Fibroblast of skin of right biceps (primary cell): ENCODE data around the gene CA4.
"Not testable (repeated sequence)": the region's sequence is repeated elsewhere in the genome, so short reads cannot be mapped to it uniquely, and the experiment has no call there.

Experiments used
- DNase-seq: peaks from one replicate; pipeline ENCODE4 v3.0.0-alpha.2; 2013

The CA4 gene

DNA sequence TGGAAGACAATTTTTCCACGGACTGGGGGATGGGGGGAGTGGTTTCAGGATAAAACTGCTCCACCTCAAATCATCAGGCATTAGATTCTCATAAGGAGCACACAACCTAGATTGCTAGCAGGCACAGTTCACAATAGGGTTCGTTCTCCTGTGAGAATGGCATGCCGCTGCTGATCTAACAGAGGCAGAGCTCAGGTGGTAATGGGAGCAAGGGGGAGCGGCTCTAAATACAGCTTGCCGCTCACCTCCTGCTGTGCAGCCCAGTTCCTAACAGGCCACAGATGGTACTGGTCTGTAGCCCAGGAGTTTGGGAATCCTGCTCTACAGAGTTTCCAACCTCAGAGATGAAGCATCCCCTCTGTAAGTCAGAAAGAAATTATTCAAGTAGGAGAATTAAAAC lies 27.0 kb downstream of the CA4 start:
- not testable (repeated sequence) for DNase-seq

DNA sequence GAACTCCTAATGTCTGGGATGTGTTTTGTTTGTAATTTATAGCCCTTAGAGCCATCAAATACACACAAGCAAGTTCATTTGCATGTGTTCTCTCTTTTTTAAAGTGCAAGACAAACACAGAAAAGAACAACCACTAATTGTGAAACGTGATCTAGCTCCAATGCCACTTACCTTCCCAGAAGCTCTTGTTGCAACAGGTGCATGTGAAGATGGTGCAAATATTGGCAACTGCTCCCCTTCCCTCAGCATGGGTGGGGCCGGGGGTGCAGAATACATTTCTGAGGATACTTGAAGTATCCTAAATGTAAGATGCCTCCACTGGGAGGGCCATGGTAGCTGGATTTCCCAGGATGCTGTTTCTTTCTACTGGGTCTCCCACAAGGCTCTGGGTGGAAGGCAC lies 28.4 kb downstream of the CA4 start:
- DNase-seq = not testable (repeated sequence)

DNA sequence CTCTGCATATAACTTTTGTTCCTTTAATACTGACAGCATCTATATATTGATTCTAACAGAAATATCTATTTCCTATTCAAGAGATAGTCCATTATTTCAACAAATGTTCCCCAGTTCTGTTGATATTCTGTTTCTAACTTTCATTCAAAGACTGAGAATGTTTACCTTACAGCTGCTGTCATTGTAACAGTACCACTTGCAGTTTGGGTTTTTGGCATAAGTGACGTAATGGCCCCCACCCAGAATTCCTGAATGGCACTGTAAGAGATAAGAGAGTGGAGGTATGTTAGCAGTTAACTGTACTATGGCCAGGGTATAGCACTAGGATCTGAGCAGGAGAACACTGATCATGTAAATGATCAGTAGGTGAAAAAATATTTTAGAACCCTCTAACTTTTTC lies 30.6 kb downstream of the CA4 start:
- not testable (repeated sequence) for DNase-seq

DNA sequence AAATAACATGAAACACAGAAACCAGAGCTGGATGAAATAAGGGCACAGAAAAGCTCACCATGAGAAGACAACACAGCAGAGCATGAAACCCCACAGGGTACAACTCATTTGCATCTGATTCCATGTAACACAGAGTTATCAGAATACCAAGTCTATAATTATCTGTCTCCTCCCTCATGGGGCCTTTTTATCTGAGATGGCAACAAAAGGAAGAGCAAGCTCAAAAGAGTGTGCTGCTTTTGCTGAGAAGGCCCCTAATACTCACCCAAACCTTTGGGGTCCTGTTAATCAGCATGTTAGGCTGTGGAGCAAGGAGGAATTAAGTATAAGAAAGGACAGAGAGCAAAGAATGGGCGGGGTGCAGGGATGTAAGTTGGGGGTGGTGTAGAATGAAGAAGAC lies 36.6 kb downstream of the CA4 start:
- not testable (repeated sequence) for DNase-seq

DNA sequence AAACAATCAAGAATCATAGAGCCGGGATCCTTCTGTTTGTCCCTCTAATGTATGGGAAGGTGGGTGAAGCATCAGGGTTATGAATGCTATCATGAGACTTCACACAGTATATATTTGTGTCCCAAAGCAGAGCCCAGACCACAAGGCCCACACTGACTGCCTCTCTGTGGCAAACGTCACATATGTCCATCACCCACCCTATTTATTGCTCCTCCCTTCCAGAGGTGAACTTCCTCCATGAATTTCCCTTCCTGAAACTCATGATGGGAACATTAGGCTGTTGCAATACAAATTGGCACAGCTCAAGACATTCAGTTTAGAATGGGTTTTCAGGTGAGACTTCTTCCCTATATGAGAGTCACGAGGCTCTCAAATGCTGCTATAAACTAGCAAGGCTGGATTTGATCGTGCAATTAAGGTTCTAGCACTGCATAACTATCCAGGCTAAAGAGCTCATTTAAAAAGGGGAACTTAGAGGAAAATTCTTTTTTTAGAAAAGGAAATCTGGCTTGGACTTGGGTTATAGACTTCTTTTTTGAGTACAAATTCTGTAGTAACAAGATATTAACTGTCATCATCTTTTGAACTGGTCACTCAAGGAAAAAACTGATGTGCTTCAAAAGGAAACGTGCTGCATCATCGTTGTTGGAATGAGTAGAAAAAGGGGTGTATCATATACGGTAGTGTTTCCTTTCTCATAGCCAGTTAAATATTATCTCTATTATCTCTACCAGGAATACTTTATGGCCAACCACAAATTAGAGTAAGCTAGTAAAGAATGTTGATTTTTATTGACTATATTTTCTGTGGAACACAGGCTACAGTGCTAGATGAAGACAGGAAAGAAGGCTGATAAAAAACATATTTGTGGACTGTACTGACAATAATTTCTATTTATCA lies 37.3 kb downstream of the CA4 start:
- DNase-seq = peak; percentile 69

DNA sequence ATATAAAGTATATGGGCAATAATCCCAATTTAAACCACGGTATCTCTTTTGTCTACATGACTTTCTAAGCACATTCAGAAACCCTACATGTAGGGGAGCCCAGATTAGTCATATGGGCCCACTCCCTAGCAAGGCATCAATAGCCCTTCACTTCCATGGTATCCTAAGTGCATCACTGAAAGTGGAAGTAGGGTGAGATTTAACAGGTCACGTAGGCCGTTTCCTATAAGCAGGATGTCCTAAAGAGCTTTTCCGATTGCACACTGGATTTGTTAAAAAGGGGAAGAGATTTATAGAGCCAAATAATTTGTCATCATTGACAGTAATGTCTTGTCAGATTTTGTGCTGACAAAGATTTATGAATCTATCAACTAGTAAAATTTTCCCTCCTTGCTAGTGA lies 39.0 kb downstream of the CA4 start:
- DNase-seq = no peak

DNA sequence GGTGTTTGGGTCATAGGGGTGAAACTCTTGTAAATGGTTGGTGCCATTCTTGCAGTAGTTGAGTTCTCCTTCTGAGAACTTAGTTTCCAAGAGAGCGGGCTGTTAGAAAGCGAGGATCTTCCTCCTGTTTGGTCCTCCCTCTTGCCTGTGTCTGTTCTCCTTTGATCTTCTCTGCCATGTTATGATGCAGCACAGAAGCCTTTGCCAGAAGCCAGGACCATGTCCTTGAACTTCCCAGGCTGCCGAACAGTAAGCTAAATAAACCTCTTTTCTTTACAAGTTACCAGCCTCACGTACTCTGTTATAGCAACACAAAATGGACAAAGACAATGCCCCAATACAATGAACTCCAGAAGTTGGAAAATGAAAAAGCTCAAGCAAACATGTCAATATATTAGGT lies 40.3 kb downstream of the CA4 start:
- DNase-seq = not testable (repeated sequence)

DNA sequence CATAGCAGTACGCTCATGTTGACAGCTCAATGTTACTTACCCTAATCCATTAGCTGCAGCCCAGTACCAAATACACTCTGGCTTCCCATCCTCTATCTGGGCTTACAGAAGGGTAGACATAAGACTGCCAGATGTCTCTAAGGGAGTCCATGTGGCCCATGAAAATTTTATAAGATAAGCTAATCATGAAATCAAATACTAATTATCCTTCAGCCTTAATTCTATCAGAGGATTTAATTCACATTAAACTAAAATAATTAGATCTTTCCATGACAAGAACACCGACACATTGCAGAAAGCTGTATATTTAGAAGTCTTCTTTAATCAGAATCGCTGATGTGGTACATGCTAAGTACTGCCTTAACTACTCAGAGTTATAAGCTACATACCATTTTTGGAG lies 43.3 kb downstream of the CA4 start:
- not testable (repeated sequence) for DNase-seq

DNA sequence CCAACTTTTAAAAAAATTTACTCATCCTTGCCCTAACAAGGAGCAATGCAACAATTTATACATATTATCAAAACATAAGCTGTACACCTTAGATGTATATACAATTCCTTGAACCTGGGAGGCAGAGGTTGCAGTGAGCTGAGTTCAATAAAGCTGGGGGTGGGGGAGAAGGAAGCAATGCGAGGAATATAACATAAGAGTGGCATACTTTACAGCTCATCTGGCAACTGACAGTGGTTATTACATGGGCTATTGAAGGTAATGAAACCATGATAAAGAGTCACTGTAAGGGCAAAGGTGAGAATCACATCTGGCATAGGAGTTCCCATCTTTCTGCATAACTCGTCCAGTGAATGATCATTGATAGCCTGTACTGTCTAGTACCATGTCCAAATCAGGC lies 43.7 kb downstream of the CA4 start:
- no peak for DNase-seq

DNA sequence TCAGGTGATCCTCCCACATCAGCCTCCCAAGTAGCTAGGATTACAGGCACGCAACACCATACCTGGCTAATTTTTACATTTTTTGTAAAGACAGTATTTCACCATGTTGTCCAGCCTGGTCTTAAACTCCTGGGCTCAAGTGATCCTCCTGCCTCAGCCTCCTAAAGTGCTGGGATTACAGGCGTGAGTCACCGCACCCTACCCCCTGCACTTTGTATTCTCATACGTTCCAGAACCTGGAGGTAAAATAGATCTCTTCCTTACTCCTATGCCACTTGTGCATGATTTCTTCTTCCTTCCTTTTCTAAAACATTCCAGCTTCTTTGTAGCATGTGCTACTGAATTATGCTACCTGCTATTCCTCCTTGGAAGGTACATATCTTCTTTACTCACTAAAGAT lies 44.4 kb downstream of the CA4 start:
- not testable (repeated sequence) for DNase-seq

DNA sequence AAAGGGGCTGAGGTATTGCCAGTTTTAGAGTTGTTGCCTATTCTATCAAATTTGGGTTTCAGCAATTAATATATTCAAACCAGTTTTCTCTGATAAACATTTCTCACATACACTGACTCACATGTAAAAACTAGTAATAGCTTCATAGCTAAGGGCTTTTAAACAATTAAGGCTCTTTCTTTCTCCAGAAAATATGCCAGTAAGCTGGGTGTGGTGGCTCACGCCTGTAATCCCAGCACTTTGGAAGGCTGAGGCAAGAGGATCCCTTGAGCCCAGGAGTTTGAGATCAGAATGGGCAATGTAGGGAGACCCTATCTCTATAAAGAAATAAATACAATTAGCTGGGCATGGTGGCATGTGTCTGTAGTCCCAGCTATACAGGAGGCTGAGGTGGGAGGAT lies 48.9 kb downstream of the CA4 start:
- DNase-seq = not testable (repeated sequence)

DNA sequence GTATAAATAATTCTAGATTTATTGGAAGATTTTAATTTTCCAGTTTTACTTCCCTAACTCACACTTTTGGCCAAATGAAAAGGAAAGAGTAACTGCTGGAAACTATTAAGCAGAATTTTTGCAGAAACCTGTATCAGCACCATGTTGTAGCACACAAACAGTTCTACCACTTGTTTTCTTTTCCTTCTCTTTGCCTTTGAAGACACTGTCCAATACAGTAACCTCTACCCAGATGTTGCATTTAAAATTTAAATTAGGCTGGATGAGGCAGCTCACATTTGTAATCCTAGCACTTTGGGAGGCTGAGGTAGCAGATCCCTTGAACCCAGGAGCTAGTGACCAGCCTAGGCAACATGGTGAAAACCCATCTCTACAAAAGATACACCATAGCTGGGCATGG lies 56.0 kb downstream of the CA4 start:
- DNase-seq = not testable (repeated sequence)

DNA sequence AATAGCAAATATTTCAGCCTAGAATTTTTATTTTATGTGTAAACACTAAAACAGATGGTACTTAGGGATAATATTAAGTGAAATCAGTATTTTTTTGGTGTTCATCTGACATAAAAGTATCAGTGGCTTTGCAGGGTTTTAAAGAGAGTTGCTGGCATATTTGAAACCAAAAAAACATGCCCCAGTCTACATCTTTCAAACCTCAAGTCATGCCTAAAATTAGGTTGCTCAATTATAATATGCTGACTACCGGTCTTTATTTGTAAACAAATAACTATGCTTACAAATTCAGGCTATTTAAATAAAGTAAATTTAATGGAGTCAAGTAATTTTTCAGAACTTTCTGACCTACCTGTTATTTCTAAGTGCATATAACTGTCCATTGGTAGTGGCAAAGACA lies 58.5 kb downstream of the CA4 start:
- not testable (repeated sequence) for DNase-seq
